Islet of Langerhans (tissue), 1 donor: ENCODE measurements around the gene AMPH.
"Not testable (repeated sequence)": the region's sequence is repeated elsewhere in the genome, so short reads cannot be mapped to it uniquely, and the experiment has no call there.

ENCODE experiments used
- FAIRE-seq: peaks from one replicate; lab custom pipeline; 2011; peaks lifted over from hg19 to GRCh38; lab: Jason Lieb, UNC

AMPH gene

DNA sequence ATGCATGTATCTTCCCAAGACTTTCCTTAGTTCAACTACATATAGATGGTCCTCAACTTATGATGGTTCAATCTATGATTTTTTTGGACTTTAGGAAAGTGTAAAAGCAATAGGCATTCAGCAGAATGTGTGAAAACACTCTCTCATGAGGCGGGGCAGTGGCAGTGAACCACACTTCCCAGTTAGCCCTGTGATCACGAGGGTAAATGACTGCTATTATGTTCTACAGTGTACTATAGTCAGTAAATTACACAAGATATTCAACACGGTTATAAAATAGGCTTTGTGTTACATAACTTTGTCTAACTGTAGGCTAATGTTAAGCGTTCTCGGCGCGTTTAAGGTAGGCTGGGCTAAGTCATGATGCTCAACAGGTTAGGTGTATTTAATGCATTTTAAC, 169.3 kb downstream of the AMPH start:
- FAIRE-seq = no peak

DNA sequence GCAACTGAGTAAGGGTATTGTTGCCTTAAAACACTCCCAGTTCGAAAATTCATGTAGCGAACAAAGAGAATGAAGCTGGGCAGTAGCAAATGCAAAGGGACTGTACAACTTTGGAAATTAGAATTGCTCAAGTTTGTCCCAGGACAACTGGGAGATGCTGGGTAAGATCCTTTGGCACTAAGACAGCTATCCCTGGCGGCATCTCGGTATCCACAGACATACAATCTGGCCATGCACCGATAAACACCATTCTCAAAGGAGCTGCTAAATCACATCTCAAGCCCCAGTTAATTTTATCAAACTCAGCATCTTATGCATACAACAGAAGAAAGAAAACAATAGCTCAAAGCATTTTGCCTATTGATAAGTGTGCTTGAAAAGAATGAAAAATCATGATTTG, 177.3 kb downstream of the AMPH start:
- FAIRE-seq = no peak

DNA sequence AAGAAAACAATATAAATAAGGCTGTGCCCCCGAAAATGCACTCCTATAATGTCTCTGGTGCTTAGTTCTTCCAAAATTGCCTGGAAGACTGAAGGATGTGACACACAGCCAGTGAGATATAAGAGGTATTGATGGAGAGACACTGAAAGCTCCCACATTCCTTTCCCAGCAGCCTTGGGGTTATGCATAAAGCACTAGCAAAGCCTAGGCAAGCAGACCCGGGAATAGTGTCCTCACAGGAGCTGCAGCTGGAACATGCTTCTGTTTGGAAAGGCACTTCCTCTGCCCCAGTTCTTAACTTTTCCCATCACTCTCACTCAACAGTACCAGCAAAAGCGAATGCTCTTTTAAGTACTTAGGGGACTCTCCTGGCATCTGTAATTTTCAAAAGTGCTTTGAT, 178.0 kb downstream of the AMPH start:
- FAIRE-seq = no peak

DNA sequence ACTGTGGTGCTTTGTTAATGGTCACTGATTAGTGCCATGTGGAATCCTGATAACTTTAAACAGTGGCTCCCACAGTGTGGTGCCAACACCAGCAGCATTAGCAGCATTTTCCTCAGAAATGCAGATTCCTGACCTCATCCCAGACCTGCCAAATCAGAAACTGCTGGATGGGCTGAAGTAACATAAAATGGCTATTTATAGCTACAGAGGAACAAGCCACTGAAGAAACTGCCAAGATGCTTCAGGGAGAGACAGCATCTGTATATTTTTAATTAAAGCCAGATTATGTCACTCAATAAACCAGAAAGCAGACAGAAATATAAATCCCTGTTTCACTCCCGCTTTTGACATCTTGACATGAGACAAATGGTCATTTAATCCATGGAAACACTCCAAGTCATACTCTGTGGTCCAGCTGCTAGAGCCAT, 178.5 kb downstream of the AMPH start:
- FAIRE-seq = no peak

DNA sequence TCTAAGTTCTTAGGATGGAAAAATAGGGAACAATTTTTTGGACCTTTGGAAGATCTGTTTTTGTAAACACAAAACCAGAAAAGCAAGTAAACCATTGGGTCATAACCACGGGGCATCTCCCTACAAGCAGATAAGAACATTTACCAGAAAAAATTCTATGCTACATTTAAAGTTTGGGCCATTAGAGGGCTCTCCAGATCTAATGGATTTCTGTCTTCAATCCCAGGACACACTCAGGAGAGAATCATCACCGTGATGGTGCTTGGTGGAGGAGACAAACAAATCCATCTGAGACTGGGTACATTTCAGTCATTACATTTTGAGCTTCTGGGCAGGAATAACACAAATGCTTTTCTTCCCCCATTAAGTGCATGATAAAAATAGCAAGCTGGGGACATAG, 179.3 kb downstream of the AMPH start:
- peak; percentile 33 for FAIRE-seq

DNA sequence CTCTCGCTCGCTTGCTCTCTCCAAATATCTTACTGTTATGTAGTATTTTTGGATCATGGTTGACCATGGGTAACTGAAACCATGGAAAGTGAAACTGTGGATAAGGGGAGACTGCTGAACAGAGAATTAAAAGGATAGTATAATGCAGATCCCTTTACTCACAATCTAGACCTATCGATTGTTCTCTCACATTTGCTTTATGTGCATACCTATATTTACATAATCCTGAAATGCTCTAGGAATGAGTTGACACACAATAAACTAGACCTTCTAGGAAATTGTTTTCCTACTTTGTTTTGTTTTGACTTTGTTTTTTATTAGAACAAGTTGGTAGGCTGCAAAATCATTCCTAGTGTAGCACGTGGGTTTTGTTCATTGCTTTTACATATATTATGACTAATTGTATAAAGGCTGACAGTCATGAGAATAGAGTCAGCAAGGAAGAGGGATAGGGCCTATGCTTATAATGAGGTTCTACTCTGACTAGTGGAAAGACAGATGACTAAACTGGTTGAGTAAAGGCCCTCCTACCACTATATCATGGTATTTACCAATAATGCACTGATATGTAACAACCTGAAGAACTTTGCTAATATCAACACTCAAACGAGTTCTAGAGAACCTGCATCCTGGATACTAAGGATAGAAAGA, 182.5 kb downstream of the AMPH start:
- no peak for FAIRE-seq

DNA sequence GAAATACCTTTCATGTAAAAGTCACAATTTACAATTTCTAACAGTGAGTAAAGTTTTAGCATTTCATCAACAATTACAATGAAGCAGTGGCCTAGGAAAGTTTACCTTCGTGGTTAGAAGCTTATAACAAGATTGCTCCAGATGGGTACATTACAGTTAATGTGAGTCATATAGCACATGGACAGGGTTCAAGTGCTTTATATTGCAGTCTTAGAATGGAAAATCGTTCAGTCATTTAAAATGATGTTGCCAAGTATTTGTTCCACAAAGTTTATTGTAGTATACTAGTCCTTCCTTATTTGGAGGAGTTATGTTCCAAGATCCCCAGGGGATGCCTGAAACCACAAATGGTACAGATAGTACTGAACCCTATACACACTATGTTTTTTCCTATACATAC, 183.1 kb downstream of the AMPH start:
- FAIRE-seq = no peak

DNA sequence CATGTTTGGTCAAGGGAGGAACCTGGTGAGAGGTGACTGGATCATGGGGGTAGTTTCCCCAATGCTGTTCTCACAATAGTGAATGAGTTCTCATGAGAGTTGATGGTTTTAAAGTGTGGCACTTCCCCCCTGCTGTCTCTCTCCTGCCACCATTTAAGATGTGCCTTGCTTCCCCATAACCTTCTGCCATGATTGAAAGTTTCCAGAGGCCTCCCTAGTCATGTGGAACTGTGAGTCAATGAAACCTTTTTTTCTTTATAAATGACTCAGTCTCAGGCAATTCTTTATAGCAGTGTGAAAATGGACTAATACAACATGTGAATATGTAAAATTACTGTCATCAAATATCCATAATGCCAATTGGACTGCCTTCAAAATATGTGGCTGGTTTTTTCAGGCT, 192.2 kb downstream of the AMPH start:
- FAIRE-seq = no peak

DNA sequence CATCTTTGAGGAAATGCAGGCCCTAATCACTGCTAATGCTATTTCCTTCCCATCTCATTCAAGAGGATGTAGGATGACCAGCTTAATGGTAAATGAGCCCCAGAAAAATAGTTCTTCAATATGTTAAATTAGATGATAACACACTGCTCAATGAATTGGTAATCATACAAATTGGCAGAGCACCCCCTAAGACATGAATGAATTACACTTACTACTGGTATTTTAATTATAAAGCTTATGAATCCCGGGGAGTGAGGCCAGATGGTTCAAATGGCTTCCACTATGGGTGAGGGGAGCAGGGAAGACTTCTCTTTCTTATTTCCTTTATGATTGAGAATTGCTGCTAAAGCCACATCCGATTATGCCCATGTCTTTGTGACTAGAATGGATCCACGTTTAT, 198.5 kb downstream of the AMPH start:
- FAIRE-seq = no peak

DNA sequence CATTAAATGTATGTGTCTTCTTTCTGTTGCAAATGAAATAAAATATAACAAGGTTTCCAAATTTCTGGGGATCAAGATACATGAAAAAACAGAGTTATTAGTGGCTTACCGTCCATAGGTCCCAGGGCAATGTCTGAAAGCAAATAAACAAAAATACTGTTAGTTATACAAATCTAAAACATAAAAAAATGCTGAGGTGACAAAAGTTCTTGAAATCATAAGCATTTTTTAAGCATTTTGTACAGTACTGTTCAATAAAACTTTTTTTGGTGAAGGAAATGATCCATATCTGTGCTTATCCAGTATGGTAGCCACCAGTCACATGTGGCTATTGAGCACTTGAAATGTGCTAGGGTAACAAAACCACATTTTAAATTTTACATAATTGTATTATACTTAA, 199.1 kb downstream of the AMPH start:
- FAIRE-seq = no peak

DNA sequence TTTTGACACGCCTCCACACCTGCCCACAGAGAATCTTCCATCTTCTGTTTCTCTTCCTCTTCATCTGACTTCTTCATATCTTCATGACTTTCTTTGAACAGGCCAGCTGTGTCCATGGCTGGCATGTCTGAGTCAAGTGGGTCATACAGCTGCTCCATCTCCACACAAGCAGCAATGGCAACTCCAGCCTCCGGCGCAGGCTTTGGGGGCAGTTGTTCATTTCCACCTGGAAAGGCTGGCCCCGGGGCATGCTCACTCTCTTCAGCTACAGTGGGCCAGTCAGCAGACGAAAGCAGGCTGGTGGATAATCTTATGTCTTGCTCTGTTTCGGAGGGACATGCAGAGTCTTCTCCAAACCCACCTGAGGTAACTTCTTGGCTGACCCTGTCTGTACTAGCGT, 202.1 kb downstream of the AMPH start:
- no peak for FAIRE-seq

DNA sequence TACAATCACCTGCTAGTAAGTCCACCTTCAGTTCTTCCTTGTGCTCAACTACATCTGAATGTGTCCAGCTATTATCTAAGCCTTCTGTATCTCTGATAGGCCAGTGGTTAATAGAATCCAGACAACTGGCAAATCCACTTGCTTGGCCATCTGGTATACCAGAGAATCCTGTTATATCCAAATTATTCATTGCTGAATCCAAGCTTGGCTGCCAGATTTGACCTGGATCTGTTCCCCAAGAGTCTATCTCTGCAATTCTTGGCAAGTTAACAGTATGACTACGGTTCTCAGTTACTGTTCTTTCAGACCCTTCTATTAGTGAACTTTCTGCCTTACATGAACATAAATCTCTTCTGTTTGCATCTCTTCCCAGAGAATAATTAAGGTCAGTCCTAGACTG, 203.1 kb downstream of the AMPH start:
- no peak for FAIRE-seq

DNA sequence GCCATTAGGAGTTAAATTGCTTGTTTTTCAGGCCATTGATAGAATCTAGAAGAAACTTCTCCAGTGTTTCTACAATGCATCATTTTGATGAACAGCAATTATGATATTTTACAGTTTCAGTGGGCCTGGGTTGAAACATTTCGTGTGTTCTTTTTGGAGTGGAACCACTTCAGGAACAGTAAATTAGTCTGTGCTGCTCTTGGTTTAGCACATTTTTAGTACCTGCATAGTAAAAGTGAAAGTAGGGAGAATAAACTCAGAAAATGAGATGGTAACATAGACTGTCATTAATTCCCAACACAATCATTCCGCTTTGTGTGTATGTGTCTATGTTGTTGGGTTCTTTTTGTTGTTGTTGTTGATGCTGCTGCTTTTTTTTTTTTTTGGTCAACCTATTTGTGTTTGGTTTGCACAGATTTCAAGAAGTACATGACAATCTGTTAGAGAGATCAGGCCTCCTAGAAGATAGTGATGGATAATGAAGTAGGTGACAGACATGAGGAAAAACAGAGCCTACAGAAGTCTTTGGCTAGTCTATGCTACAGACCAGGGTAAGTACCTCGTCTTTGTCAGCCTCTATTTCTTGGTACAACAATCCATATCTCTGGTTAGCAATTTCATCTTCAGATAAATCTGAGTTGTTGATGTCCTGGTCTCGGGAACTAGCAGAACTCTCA, 203.8 kb downstream of the AMPH start:
- no peak for FAIRE-seq

DNA sequence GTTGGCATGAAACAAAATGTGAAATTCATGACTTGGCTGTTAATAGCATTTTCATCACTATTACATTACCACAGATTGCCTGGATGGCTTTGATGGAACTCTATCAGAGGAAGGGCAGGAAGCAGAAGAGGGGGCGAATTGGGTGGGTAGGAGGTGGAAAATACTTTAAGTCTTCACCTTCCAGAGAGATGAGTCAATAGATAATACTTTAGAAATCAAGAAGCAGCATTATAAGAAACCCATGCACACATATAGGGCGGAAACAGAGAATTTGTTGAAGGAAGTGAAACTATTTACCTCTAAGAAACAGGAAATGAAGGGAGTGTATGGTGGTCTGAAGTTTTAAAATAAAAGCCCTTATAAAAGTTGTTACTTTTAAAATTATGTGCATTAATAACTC, 205.7 kb downstream of the AMPH start:
- FAIRE-seq = no peak

DNA sequence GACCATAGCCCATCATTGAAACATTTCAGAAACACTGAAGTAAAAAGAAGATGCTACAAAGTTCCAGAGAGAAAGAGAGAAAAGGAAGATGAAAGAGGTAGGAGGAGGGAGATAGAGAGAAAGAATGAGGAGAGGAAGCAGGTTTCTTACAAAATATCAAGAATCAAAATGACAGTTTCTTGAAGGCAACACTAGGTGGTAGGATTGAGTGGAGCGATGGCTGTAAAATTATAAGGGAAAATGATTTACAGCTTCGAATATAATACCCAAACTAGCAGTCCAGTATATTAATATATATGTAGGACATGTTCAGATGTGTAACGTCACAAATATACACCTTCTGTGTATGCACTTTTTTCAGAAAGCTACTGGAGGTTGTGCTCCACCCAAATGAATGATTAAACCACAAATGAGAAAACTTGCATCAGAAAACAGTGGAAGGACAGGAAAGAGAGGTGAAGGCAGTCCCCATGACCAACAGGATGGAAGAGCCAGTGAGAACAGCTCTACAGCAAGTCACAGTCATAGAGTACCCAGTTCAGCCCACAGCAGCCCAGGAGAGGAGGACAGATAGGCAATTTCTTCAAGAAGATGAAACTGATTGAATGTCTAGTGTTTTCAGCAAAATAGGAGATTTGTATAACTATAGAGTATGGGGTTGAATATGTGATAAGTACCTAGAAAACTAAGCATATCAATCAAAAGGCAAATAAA, 206.3 kb downstream of the AMPH start:
- no peak for FAIRE-seq

DNA sequence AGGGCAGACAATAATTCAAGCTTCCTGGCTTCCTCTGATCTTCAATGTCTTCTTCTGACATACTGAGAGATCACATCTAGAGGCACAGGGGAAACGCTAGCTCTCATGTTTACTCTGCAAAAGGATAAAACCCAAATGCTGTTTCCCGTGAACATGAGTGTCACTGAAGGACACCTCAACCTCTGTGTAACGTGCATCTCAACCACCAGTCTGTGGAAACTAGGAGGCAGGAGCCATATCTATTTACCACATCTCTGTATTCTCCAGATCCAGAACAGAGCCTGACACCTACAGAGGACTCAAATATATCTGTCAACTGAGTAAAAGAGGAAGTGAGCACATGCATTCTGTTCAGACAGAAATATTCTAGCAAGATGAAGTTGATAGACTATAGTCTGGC, 217.4 kb downstream of the AMPH start:
- FAIRE-seq = no peak

DNA sequence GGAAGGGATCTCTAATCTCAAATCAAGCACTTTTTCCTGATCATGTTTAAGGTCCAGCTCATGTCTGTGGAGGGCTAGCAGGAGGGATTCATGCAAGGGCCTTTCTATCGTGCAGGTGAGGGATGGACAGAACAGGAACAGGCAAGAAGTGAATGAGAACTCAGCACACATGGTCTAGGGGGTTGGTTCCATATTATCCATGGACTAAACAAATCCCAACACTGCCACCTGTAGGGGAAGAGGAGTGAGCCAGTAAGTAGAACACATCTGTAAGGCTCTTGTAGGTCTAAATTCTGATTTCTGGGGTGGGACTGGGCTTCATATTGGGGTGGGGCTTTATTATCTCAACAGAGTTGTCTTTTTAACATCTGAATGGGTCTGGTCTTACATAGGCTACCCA, 219.8 kb downstream of the AMPH start:
- FAIRE-seq = no peak

DNA sequence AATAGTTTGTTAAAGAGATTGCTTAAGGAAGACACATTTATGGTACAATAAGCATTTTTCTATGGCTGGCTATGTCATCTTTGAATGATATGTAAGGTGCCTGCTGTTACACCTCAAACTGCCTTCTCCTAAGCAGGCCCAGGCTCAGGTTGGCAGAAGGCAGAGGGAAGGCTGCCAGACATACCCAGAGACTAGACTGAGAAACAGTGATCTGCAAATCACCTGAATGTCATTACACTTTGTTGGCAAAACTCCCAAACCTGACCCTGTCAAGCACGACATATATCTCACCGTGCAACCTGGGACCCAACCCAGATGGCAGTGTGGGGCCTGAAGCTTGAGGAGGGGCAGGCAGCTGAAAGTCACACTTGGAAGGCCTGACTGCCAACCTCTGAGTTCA, 221.1 kb downstream of the AMPH start:
- no peak for FAIRE-seq

DNA sequence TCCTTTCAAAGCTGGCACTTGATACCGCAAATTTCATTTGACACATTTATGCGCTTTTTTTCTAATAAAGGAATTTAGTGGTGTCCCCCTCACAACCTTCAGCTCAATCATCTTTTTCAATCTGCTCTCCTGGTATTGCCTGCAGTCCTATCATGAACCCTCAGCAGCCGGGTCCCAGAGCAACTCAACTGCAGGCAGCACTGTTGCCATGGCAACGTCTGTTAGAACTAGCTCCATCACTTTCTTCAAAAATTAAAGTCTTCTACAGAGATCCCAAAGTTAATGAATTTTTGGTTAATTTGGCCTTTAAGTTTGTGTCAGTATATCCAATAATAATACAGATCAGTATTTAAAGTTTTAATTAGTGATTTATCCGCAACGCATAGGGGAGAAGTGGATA, 221.6 kb downstream of the AMPH start:
- FAIRE-seq = no peak

DNA sequence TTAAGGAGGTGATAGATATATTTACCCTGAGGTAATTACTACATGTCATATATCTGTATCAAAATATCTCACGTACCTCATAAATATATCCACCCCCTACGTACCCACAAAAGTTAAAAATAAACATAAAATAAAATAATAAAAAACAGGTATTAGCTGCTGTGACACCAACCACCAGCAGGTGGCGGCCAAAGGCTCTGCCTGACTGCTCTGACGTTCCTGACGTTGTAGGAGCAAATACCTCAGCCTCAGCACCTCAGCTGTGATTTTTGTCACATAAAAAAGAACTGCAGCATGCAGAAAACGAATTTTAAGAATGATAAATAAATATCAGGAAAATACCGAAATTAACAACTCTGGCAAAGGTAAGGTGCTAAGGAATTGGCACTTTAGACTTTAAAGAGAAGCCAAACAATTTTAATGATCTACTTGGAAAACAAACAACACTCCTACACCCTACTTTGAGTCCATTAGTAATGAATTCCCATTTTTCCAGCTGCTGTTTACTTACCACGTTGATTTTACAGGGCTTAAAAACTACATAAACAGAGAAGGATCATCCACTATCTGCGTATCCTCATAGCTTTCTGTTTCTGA, 232.3 kb downstream of the AMPH start:
- peak; percentile 99 for FAIRE-seq

DNA sequence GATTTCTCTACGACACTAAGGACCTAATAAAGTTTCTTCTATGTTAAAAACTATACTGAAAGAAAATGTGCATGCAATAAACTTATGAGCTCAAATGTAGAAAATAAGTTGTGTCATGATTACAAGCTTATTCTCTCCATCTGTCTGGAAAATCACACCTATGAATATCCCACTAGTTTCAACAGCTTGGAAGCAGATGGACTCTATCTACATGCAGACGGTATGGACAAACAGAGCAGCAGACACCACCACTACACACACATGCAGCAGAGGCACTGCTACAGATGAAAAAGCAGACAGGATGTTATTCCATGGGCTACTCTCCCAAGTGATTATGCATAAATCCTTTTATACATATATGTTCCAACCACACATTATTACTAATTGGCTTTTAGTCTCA, 234.3 kb downstream of the AMPH start:
- FAIRE-seq = no peak

DNA sequence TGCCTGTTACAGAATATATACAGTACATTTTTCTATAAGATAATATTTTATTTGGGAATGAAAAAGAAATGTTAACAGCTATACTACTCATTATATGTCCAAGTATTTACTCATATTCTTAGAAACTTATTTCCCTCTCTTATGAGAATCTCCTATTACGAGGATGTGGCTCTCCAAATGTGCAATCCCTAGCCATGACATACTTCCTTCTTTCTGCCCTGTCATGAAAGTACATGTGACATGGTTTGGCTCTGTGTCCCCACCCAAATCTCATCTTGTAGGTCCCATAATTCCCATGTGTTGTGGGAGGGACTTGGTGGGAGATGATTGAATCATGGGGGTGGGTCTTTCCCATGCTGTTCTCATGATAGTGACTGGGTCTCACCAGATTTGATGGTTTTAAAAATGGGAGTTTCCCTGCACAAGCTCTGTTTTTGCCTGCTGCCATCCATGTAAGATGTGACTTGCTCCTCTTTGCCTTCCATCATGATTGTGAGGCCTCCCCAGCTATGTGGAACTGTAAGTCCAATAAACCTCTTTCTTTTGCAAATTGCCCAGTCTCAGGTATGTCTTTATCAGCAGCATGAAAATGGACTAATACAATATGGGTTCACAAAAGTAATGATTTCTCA, 235.1 kb downstream of the AMPH start:
- not testable (repeated sequence) for FAIRE-seq

DNA sequence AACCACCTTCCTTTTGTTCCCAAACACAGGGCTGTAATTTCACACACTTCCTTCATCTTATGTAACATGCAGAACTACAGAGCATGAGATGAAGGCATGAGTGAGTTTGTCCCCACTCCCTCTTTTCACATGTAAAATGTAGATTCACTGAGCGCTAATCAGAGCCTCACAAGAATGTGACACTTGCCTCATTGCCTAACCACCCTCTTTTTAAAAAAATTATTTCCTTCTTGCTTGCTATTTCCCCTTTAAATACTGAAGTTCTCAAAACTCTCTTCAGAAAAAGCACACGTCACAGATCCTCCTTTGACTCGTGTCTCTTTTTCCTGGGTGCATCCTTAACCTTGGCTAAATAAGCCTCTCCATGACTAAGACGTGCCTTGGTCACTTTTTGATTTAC, 236.5 kb downstream of the AMPH start:
- FAIRE-seq = no peak
